HepG2 (cell line): ENCODE measurements around the gene TREX2.

ENCODE experiments used
- FOXK2 ChIP-seq: fragments of 450-650 bp; IDR thresholded peaks from 2 replicates; pipeline ENCODE4 v1.6.1; 2016
- NR3C1 ChIP-seq: sonication (generic); formaldehyde crosslinking; IDR thresholded peaks from 2 replicates; pipeline ENCODE4 v1.4.0; 2020; ENCODE audit warnings: missing genetic modification reagents
- POLR2A ChIP-seq, 2 experiments: IDR thresholded peaks; 2 replicates each; pipeline ENCODE4 v1.6.1; 2011; ENCODE audit warnings: low read depth in 2 of 2, low read length in 2 of 2, mild to moderate bottlenecking in 1 of 2, moderate library complexity in 1 of 2; ENCODE audit not compliant: insufficient read depth in 1 of 2
- RAD21 ChIP-seq: fragments of 450-650 bp; formaldehyde crosslinking; IDR thresholded peaks from 2 replicates; pipeline ENCODE4 v1.5.0; 2020; ENCODE audit warnings: mild to moderate bottlenecking
- RAD51 ChIP-seq: fragments of 450-650 bp; IDR thresholded peaks from 2 replicates; pipeline ENCODE4 v1.6.1; 2016; ENCODE audit warnings: borderline replicate concordance
- TAF1 ChIP-seq: sonication (generic); formaldehyde crosslinking; IDR thresholded peaks from 2 replicates; pipeline ENCODE4 v1.4.0; 2020; ENCODE audit warnings: missing genetic modification reagents
- XBP1 ChIP-seq: sonication (generic); formaldehyde crosslinking; IDR thresholded peaks from 2 replicates; pipeline ENCODE4 v1.5.0; 2020; ENCODE audit warnings: missing genetic modification reagents
- ZMYM2 ChIP-seq: sonication (generic); formaldehyde crosslinking; IDR thresholded peaks from 2 replicates; pipeline ENCODE4 v1.8.0; 2022; ENCODE audit warnings: mild to moderate bottlenecking, missing genetic modification reagents
- ZNF562 ChIP-seq: sonication (generic); formaldehyde crosslinking; IDR thresholded peaks from 2 replicates; pipeline ENCODE4 v1.8.0; 2022; ENCODE audit warnings: missing genetic modification reagents, borderline replicate concordance
- ZNF589 ChIP-seq: sonication (generic); formaldehyde crosslinking; conservative IDR thresholded peaks from 2 replicates; pipeline ENCODE4 v1.8.0; 2022; ENCODE audit warnings: mild to moderate bottlenecking, moderate library complexity, missing genetic modification reagents
- ZNF780A ChIP-seq: sonication (generic); formaldehyde crosslinking; IDR thresholded peaks from 2 replicates; pipeline ENCODE4 v1.8.0; 2022; ENCODE audit warnings: mild to moderate bottlenecking, missing genetic modification reagents, moderate library complexity
- TF ChIP-seq, protein P1 (sequence below), 2 experiments: sonication (generic) in 1 of 2; formaldehyde crosslinking in 1 of 2; IDR thresholded peaks; 2 replicates each; pipeline versions ENCODE4 v1.4.0 to v1.6.1; 2018 to 2020; ENCODE audit warnings: missing genetic modification reagents in 2 of 2, borderline replicate concordance in 1 of 2, low read depth in 1 of 2, mild to moderate bottlenecking in 1 of 2, missing biosample characterization in 1 of 2
- TF ChIP-seq, protein P2 (sequence below): sonication (generic); formaldehyde crosslinking; IDR thresholded peaks from 2 replicates; pipeline ENCODE4 v1.5.0; 2020; ENCODE audit warnings: mild to moderate bottlenecking, missing genetic modification reagents, moderate library complexity

DNA sequence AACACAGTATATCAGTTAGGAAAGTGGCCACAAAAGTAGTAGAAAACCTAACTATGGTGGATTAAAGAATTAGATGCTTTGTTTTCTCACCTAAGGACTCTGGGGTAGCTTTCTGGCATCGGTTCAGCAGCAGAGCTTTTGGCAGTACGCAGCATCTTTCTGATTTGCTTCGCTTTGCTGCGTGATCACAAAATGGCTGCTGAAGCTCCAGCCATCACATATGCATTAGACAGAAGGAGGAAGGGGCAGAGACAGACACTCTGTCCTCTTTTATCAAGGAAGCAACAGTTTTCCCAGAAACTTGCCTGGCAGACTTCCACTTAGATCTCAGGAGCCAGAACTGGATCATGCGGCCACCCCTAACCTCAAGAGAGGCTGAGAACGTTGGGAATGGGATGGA lies 15.1 kb downstream of the TREX2 start:
- TF ChIP-seq ZNF562 (CRISPR knock-in tag) (no peak), XBP1 (no peak), FOXK2 (no peak), POLR2A (IDR thresholded peaks at IDR 0.05; ENCODE audit: insufficient read depth in 1 of 2, low read depth in 2 of 2, low read length in 2 of 2) (no peak), ZMYM2 (CRISPR knock-in tag) (no peak), RAD51 (no peak), ZNF780A (no peak), ZNF589 (CRISPR knock-in tag) (no peak), NR3C1 (no peak), TAF1 (no peak), RAD21 (CRISPR knock-in tag) (no peak)
- TF ChIP-seq, protein P1, sequence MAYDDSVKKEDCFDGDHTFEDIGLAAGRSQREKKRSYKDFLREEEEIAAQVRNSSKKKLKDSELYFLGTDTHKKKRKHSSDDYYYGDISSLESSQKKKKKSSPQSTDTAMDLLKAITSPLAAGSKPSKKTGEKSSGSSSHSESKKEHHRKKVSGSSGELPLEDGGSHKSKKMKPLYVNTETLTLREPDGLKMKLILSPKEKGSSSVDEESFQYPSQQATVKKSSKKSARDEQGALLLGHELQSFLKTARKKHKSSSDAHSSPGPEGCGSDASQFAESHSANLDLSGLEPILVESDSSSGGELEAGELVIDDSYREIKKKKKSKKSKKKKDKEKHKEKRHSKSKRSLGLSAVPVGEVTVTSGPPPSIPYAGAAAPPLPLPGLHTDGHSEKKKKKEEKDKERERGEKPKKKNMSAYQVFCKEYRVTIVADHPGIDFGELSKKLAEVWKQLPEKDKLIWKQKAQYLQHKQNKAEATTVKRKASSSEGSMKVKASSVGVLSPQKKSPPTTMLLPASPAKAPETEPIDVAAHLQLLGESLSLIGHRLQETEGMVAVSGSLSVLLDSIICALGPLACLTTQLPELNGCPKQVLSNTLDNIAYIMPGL (CRISPR knock-in tag; IDR thresholded peaks at IDR 0.05; ENCODE audit: borderline replicate concordance in 1 of 2, low read depth in 1 of 2), result no peak
- TF ChIP-seq, protein P2, sequence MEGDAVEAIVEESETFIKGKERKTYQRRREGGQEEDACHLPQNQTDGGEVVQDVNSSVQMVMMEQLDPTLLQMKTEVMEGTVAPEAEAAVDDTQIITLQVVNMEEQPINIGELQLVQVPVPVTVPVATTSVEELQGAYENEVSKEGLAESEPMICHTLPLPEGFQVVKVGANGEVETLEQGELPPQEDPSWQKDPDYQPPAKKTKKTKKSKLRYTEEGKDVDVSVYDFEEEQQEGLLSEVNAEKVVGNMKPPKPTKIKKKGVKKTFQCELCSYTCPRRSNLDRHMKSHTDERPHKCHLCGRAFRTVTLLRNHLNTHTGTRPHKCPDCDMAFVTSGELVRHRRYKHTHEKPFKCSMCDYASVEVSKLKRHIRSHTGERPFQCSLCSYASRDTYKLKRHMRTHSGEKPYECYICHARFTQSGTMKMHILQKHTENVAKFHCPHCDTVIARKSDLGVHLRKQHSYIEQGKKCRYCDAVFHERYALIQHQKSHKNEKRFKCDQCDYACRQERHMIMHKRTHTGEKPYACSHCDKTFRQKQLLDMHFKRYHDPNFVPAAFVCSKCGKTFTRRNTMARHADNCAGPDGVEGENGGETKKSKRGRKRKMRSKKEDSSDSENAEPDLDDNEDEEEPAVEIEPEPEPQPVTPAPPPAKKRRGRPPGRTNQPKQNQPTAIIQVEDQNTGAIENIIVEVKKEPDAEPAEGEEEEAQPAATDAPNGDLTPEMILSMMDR, result no peak
